HepG2 (cell line): ENCODE measurements around the gene RRP36. TPM values are rescaled to one million over a fixed set of nuclear protein-coding genes. Genes with fewer than 3 reads are reported as not detected.
A peak's percentile ranks its signal among the peaks of the same experiment; 100 is the strongest.

ENCODE experiments used
- CREM ChIP-seq, 2 experiments: sonication (generic) in 1 of 2; formaldehyde crosslinking in 1 of 2; IDR thresholded peaks; 2 replicates each; pipeline versions ENCODE4 v1.4.0 to v1.6.1; 2016 to 2020; ENCODE audit warnings: antibody characterized with exemption in 1 of 2, mild to moderate bottlenecking in 1 of 2, missing genetic modification reagents in 1 of 2
- DMAP1 ChIP-seq: IDR thresholded peaks from 2 replicates; pipeline ENCODE4 v1.6.1; 2016
- HNRNPH1 ChIP-seq: fragments of 200-400 bp; formaldehyde crosslinking; optimal IDR thresholded peaks from 2 replicates; pipeline ENCODE3; 2017; ENCODE audit warnings: mild to moderate bottlenecking, low read depth, low read length
- JUNB ChIP-seq: sonication (generic); formaldehyde crosslinking; IDR thresholded peaks from 2 replicates; pipeline ENCODE4 v1.8.0; 2022; ENCODE audit warnings: missing genetic modification reagents, mild to moderate bottlenecking, borderline replicate concordance
- STAT5B ChIP-seq: sonication (generic); formaldehyde crosslinking; IDR thresholded peaks from 2 replicates; pipeline ENCODE4 v1.4.0; 2020; ENCODE audit warnings: missing genetic modification reagents
- ZBTB34 ChIP-seq: sonication (generic); formaldehyde crosslinking; IDR thresholded peaks from 2 replicates; pipeline ENCODE4 v1.8.0; 2022; ENCODE audit warnings: mild to moderate bottlenecking, missing genetic modification reagents
- ZNF235 ChIP-seq: sonication (generic); formaldehyde crosslinking; IDR thresholded peaks from 2 replicates; pipeline ENCODE4 v1.8.1; 2023; ENCODE audit warnings: mild to moderate bottlenecking, missing genetic modification reagents, borderline replicate concordance
- ZNF260 ChIP-seq: sonication (generic); formaldehyde crosslinking; IDR thresholded peaks from 2 replicates; pipeline ENCODE4 v1.4.0; 2020; ENCODE audit warnings: missing genetic modification reagents, low read depth, mild to moderate bottlenecking, borderline replicate concordance
- ZNF317 ChIP-seq: sonication (generic); formaldehyde crosslinking; IDR thresholded peaks from 2 replicates; pipeline ENCODE4 v1.5.0; 2020; ENCODE audit warnings: mild to moderate bottlenecking, missing genetic modification reagents
- ZNF501 ChIP-seq: sonication (generic); formaldehyde crosslinking; IDR thresholded peaks from 2 replicates; pipeline ENCODE4 v1.5.1; 2020; ENCODE audit warnings: mild to moderate bottlenecking, moderate library complexity, missing genetic modification reagents
- polyA plus RNA-seq, 8 experiments: library from polyadenylated mRNA; depleted of rRNA in 3 of 8; stranded (reverse) in 7 of 8; unstranded in 1 of 8; fragments of >200 nt; fragmentation: Illumina TruSeq in 4 of 8; extraction: Trizol in 4 of 8; gene quantifications; 2 replicates each; pipeline versions ENCODE4 v1.2.1 to v1.2.3, GENCODE V29; 2011 to 2016; ENCODE audit warnings: low read depth in 4 of 8, missing spikeins in 1 of 8, mixed read lengths in 1 of 8; ENCODE audit not compliant: insufficient read depth in 1 of 8
- total RNA-seq, 5 experiments: library from RNA; depleted of rRNA; stranded (reverse); fragments of >200 nt; fragmentation: Illumina TruSeq; extraction: Trizol; gene quantifications; 2 replicates each; pipeline ENCODE4 v1.2.3, GENCODE V29; 2016; ENCODE audit warnings: low read depth in 1 of 5
- TF ChIP-seq, protein P1 (sequence below), 2 experiments: sonication (generic) in 1 of 2; formaldehyde crosslinking in 1 of 2; IDR thresholded peaks; 2 replicates each; pipeline versions ENCODE4 v1.4.0 to v1.6.1; 2016 to 2020; ENCODE audit warnings: borderline replicate concordance in 1 of 2, low read depth in 1 of 2, mild to moderate bottlenecking in 1 of 2, missing genetic modification reagents in 1 of 2
- TF ChIP-seq, protein P2 (sequence below): sonication (generic); formaldehyde crosslinking; IDR thresholded peaks from one replicate; pipeline ENCODE4 v1.5.1; 2020; ENCODE audit warnings: mild to moderate bottlenecking, missing genetic modification reagents; ENCODE audit errors: not compliant biosample characterization
- TF ChIP-seq, protein P3 (sequence below): sonication (generic); formaldehyde crosslinking; IDR thresholded peaks from 2 replicates; pipeline ENCODE4 v1.8.0; 2022; ENCODE audit warnings: missing genetic modification reagents, mild to moderate bottlenecking, borderline replicate concordance

Gene RRP36
- total and polyA plus RNA-seq, 2 of the 13 experiments (the other 11 are each of a cell fraction or from before 2014, with no cell fraction given): 29.5 to 144 TPM

DNA sequence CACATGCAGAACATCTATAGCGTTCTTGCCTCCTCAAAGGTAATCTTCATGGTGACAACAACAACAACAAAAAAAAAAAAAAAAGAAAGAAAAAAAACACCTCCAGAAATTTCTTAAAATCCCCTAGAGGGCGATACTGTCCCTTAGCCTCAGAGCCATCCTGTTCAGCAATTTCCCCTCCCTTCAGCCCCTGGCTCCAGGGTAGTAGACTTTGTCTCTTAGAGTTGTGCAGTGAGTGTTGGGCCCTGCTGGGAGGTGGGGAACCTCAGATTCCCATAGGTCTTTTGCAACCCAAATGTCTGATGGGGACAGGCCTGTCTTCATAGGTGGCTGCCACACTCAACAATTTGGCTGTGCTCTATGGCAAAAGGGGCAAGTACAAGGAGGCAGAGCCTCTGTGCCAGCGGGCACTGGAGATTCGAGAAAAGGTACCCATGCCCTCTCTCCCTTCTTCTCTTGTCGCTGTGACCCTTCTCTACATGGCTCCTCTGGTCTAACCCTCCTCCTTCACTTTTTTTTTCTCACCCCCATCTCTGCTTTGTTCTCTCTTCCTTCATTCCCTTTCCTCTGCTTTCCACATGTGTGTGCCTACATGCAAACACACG is 48.7 kb downstream of the RRP36 start (continued):
- no peak for TF ChIP-seq CREM (IDR thresholded peaks at IDR 0.05)
- no peak for TF ChIP-seq CREM (CRISPR knock-in tag; IDR thresholded peaks at IDR 0.05)
- no peak for TF ChIP-seq ZNF317 (CRISPR knock-in tag)
- TF ChIP-seq, protein P1, sequence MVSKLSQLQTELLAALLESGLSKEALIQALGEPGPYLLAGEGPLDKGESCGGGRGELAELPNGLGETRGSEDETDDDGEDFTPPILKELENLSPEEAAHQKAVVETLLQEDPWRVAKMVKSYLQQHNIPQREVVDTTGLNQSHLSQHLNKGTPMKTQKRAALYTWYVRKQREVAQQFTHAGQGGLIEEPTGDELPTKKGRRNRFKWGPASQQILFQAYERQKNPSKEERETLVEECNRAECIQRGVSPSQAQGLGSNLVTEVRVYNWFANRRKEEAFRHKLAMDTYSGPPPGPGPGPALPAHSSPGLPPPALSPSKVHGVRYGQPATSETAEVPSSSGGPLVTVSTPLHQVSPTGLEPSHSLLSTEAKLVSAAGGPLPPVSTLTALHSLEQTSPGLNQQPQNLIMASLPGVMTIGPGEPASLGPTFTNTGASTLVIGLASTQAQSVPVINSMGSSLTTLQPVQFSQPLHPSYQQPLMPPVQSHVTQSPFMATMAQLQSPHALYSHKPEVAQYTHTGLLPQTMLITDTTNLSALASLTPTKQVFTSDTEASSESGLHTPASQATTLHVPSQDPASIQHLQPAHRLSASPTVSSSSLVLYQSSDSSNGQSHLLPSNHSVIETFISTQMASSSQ (IDR thresholded peaks at IDR 0.05; ENCODE audit: low read depth): no peak
- TF ChIP-seq, protein P1 (CRISPR knock-in tag; IDR thresholded peaks at IDR 0.05; ENCODE audit: borderline replicate concordance): no peak
- no peak for TF ChIP-seq STAT5B (CRISPR knock-in tag)
- TF ChIP-seq JUNB (CRISPR knock-in tag): no peak
- TF ChIP-seq ZBTB34 (CRISPR knock-in tag): no peak
- TF ChIP-seq, protein P2, sequence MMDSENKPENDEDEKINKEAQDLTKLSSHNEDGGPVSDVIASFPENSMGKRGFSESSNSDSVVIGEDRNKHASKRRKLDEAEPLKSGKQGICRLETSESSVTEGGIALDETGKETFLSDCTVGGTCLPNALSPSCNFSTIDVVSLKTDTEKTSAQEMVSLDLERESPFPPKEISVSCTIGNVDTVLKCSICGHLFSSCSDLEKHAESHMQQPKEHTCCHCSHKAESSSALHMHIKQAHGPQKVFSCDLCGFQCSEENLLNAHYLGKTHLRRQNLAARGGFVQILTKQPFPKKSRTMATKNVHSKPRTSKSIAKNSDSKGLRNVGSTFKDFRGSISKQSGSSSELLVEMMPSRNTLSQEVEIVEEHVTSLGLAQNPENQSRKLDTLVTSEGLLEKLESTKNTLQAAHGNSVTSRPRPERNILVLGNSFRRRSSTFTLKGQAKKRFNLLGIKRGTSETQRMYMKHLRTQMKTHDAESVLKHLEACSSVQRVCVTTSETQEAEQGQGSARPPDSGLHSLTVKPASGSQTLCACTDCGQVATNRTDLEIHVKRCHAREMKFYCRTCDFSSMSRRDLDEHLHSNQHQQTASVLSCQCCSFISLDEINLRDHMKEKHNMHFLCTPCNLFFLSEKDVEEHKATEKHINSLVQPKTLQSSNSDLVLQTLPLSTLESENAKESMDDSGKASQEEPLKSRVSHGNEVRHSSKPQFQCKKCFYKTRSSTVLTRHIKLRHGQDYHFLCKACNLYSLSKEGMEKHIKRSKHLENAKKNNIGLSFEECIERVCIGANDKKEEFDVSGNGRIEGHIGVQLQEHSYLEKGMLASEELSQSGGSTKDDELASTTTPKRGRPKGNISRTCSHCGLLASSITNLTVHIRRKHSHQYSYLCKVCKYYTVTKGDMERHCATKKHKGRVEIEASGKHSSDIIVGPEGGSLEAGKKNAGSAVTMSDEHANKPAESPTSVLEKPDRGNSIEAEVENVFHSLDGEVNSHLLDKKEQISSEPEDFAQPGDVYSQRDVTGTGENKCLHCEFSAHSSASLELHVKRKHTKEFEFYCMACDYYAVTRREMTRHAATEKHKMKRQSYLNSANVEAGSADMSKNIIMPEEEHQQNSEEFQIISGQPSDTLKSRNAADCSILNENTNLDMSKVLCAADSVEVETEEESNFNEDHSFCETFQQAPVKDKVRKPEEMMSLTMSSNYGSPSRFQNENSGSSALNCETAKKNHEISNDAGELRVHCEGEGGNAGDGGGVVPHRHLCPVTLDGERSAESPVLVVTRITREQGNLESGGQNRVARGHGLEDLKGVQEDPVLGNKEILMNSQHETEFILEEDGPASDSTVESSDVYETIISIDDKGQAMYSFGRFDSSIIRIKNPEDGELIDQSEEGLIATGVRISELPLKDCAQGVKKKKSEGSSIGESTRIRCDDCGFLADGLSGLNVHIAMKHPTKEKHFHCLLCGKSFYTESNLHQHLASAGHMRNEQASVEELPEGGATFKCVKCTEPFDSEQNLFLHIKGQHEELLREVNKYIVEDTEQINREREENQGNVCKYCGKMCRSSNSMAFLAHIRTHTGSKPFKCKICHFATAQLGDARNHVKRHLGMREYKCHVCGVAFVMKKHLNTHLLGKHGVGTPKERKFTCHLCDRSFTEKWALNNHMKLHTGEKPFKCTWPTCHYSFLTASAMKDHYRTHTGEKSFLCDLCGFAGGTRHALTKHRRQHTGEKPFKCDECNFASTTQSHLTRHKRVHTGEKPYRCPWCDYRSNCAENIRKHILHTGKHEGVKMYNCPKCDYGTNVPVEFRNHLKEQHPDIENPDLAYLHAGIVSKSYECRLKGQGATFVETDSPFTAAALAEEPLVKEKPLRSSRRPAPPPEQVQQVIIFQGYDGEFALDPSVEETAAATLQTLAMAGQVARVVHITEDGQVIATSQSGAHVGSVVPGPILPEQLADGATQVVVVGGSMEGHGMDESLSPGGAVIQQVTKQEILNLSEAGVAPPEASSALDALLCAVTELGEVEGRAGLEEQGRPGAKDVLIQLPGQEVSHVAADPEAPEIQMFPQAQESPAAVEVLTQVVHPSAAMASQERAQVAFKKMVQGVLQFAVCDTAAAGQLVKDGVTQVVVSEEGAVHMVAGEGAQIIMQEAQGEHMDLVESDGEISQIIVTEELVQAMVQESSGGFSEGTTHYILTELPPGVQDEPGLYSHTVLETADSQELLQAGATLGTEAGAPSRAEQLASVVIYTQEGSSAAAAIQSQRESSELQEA (CRISPR knock-in tag): peak; percentile 24
- no peak for TF ChIP-seq DMAP1 (CRISPR knock-in tag)
- no peak for TF ChIP-seq ZNF235 (CRISPR knock-in tag)
- TF ChIP-seq, protein P3, sequence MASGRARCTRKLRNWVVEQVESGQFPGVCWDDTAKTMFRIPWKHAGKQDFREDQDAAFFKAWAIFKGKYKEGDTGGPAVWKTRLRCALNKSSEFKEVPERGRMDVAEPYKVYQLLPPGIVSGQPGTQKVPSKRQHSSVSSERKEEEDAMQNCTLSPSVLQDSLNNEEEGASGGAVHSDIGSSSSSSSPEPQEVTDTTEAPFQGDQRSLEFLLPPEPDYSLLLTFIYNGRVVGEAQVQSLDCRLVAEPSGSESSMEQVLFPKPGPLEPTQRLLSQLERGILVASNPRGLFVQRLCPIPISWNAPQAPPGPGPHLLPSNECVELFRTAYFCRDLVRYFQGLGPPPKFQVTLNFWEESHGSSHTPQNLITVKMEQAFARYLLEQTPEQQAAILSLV (CRISPR knock-in tag): no peak
- TF ChIP-seq ZNF501 (CRISPR knock-in tag): 0 out of 2 replicates have a peak, but pooled peaks have one; percentile 25
- no peak for TF ChIP-seq HNRNPH1
- TF ChIP-seq ZNF260 (CRISPR knock-in tag): no peak
